Activated CD4-positive, alpha-beta T cell treated with anti-CD3 and anti-CD28 coated beads, Interleukin-2, amount 50 U/mL, for 48 hours (primary cell): ENCODE data around the gene PPIP5K2.
"Not testable (repeated sequence)": the region's sequence is repeated elsewhere in the genome, so short reads cannot be mapped to it uniquely, and the experiment has no call there.

Experiments
- DNase-seq, 2 experiments: peaks; one replicate each; pipeline ENCODE4 v3.0.0-alpha.2; 2020

The PPIP5K2 gene

DNA sequence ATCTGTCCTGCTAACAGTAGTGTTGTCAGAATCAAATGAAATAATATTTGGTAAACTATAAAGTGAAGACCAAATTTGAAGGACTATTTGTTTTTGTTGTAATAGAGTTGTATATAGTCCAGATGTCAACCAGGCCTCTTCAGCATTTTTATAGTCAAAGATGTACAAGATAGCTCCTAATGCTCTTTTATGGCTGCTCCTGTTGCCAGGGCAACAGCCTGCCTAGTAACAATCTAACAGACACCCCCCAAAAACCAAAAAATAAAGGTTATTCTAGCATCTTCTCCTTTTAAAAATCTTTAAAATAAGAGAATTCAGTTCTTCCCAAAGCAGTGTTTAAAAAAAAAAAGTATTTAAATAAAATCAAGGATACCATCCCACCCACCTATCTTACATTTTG is 89.0 kb downstream of the PPIP5K2 start:
- DNase-seq, result no peak

DNA sequence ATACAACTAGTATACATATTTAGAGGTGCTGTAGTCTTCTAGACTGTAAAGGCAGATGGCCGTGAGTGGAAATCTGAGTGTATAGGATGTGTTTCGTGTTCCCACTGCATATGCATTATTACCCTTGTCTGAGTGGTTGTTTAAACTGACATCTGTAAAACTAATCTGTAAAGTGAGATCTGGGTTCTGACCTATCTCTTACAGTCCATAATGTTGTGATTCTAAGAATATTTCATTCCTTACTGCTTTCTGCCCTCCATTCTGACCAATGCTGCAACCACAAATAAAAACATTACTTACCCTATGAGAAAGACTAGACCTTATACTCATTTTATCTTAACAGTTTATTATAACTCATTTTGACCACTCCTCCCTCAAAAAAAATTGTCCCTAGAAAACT is 90.9 kb downstream of the PPIP5K2 start:
- DNase-seq, result no peak

DNA sequence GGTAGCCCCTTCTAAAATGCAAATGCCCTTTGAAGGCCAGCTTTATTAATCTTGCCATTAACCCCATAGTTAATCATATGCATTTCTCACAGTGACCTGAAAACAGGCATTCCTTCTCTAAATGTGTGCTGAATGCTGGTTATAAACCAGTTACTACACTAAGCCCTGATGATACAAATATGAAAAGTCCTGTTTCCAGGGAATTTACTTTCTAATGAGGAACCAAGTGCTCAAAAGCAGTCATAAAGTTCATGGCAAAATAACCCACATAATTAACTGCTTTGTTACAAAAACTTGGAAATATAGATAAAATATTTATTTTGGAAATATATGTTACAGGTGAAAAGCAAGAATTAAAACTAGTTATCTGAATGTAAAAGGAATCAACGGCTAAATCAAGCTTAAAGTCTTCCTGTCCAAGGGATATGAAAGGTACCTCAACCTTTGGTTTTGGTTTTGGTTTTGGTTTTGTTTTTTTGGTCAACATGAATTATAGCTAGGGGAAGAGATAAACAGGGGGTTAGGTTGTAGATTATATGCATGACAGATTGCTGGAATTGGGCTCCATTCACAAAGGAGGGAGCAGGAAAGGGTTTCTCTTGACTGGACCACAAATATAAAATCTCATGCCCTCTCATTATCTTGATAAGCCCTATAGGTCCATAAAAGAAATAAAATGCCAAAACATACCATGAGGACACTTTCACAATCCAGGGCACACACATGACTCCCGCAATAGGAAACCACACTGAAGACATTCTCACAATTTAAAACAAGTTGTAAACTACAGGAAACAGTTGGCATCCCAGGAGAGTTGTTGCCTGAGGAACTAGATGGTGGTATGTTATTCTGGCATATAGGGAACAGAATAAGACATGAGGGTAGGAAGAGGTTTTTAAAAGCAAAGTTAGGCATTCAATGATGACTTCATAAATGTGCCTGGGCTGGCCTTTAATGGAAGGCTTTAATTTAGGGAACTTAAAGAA is 91.8 kb downstream of the PPIP5K2 start:
- no peak for DNase-seq

DNA sequence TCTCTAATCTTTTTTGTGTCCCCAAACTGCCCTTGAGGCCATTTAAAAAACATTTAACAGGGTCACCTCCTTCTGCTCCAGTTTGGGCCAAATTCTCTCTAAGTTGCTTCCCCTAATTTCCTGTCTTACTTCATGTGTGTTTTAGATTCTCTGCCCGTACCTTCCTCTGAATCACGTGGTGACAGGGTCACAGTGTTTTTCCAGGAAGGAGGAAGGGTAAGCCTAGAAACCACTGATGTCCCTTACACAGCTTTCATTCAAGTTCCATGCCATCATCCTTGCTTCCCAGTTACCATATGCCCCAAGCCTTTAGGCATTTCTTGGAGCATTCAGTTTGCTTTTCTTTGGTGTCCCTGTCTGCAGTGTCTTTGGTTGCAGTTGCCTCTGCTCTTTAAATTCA is 96.0 kb downstream of the PPIP5K2 start:
- no peak for DNase-seq

DNA sequence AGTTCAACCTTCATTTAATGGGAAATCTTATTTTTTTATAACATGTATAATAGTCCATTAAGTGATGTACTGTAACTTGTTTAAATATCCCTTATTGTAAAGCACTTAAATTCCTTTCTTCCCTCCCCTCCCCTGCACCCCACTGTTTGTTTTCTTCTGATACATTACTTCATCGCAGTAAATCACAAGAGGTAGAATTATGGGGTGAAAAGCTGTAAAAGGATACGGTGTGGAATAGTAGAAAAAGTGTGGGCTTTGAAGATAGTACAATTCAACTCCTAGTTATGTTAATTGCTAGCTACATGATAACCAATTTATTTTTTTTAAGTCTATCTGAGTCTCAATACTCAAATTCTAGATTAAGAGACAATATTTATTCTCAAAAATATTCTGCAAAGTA is 96.6 kb downstream of the PPIP5K2 start:
- DNase-seq, result no peak

DNA sequence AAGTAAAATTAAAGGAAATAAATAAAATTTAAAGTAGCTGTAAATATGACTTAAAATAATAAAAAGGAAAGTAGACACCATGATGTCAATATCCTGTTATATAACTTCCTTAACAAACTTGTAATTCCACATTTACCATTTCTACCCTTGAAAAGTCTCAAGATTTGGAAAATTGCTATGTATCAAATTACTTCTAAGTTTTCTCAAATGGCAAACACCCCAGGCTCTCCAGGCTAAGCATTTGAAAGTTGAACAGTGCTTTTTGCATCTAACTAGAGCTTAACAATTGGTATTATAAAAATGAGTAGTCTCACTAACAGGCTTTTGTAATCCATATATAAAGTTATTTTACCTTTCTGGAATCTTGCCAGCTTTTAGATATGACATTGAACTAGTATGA is 97.0 kb downstream of the PPIP5K2 start:
- no peak for DNase-seq

DNA sequence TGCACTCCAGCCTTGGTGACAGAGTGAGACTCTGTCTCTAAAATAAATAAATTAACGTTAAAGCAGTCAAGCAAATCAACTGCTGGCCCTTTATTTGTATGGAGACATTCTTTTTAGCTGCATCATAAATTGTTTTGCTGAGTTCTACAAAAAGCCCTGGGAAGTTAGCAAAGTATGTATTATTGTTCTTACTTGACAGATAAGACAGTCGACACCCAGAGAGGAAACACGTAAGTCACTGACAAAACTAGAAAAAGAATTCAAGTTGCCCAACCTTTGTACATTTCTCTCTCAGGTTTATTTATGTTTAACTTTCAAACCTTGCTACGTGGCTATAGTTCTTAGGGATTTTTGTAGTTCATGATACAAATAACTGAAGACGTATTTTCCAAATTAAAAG is 98.1 kb downstream of the PPIP5K2 start:
- DNase-seq, result no peak

DNA sequence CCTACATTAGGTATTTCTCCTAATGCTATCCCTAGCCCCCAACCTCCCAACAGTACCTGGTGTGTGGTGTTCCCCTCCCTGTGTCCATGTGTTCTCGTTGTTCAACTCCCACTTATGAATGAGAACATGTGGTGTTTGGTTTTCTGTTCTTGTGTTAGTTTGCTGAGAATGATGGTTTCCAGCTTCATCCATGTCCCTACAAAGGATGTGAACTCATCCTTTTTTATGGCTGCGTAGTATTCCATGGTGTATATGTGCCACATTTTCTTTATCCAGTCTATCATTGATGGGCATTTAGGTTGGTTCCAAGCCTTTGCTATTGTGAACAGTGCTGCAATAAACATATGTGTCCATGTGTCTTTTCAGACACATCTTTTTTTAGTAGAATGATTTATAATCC is 99.0 kb downstream of the PPIP5K2 start:
- DNase-seq, result not testable (repeated sequence)

DNA sequence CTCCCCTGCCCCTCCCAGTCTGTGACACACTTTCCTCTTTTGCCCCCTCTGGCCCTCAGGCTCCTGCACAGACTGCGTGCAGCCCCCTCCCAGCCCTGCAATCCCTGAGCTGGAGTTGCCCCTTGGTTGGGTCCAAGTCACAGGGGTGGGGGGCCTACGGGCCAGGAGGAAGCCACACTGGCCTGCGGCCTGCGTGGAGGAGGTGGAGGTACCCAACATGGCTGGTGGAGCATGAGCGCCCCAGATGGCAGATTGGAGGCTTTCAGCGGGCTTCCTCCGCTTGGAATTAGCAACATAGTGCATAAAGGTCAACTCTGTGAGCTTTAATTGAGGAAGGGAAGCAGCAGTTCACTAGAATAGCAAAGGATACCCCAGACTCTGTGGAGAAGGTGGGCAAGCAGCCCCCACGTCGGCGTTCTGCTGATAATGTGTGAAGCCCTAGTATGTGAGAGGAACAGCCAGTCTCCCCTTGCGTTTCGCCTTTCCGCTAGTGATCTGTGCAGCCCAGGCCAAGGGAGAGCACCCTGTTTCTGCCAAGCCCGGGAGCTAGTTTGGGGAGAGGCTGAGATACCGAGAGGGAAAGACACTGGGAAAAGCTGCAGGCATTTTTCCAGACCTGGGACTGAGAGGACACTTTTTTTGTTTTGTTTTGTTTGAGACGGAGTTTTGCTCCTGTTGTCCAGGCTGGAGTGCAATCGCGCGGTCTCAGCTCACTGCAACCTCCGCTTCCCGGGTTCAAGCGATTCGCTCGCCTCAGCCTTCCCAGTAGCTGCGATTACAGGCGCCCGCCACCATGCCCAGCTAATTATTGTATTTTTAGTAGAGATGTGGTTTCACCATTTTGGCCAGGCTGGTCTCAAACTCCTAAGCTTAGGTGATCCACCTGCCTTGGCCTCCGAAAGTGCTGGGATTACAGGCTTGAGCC is 103.2 kb downstream of the PPIP5K2 start:
- DNase-seq, result no peak

DNA sequence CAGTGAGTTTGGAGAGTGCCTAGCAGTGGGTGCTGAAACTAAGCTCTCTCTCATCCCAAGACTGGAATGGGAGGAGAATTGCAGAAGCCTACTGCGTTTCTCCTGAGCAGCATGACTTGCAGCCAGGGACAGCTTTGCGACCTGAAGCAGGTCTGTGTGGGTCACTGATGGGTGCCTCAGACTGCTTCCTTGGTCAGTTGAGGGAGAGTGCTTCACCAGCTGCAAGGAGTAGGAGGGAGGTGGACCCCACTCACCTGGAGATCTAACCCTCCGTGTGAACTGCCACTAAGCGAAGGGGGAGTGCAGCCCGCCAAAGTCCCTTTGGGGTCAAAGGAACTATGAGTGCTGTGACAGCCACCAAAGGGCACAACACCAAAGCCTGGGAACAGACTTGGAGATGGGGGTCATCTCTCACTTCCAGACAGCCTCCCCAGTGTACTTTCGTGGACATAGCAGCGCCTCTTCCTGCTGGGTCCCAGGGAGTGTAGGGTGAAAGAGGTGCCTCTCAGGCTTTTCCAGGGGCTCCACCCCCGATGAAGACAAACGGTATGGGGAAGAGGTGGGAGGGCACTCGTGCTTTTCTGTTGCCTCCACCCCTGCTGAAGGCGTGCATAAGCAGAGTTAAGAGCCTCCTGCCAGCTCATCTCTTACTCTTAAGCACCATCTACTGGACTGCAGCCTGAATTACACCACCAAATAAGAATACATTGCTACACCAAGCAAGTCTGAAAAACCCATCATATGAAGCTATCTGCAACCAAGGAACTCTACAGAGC is 104.2 kb downstream of the PPIP5K2 start:
- peak; percentile 17 to 37 for DNase-seq

DNA sequence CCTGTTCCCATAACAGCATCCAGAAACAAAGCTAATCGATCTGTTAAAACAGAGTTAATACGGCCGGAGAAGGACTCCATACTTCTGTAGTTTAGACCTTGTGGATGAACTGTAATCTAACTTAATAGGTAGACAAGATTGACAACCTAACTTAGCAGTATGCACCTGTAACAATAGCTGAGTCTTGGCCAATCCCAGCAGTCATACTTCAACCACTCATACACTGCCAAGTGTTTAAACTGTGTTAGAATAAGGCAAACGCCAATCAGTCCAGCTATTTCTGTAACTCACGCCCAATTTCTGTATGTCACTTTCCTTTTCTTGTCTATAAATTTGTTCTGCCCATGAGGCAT is 104.8 kb downstream of the PPIP5K2 start:
- no peak for DNase-seq

DNA sequence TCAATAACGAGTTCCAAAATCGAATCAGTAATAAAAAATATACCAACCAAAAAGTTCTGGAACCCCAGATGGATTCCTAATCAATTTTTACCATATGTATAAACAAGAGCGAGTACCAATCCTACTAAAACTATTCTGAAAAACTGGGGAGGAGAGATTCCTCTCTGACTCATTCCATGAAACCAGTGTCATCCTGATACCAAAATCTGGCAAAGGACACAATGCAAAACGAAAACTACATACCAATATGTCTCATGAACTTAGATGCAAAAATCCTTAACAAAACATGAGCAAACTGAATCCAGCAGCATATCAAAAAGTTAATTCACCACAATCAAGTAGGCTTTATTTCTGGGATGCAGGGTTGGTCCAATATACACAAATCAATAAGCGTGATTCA is 108.0 kb downstream of the PPIP5K2 start:
- DNase-seq, result no peak

DNA sequence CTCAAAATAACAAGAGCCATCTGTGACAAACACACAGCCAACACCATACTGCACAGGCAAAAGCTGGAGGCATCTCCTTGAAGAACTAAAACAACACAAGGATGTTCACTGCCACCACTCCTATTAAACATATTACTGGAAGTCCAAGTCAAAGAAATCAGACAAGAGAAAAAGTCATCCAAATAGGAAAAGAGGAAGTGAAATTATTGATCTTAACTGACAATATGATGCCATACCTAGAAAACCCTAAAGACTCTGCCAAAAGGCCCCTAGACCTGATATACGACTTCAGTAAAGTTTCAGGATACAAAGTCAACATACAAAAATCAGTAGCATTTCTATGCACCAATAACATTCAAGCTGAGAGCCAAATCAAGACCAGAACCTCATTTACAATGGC is 108.5 kb downstream of the PPIP5K2 start:
- DNase-seq, result no peak

DNA sequence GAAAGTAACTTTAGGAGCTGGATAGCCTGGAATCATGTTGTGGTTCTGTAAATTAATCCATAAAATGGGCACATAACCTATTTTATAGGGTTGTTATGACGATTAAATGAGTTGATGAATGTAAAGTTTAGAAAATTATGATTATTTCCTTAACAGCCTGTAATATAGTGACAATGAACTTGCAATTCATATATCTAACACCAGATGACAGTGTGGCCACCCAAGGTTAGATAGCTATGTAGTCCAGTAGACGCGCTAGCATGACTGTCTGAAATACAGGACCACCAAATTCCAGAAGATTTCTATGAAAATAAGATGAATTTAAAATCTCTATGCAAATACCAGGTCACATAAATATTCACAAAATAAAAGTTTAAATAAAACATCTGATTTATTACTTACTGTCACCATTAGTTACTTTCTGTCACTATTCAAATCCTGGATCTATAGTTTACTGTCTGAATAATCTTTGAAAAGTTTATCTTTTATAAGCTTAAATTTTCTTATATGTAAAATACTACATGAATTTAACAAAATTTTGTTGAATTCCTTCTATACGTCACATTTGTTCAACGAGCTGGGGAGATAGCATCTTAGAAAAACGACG is 112.4 kb downstream of the PPIP5K2 start:
- no peak for DNase-seq

DNA sequence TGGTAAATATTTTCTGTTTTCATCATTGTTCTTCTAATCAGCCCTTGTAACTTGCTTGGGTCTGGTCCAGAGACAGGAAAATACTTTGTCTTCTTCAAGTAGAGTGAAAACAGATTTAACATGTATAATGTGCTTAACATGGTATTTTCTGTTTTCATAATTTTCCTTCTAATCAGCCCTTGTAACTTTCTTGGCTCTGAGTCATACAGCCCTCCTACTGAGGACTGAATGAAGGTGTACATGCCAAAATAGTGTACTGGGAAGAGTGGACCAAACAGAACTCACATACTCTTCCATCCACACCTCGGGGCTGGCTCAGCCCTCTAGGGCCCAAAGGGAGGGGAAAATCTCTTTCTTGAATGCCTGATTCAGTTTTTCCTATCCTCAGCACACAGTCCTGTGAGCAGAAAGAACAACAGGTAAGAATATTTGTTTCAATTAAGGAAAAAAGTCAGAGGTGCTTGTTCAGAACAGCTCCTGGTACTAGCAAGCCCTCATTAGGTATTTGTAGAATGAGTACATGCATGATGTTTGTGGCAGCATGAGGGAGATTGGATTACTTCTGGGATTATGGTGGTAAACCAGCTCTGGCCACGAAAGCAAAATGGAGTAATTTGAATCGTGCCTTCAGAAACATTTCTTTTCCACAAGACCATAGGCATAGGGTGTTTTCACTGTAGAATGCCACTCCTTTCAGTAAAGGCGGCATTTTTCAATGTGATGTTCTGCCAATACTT is 114.3 kb downstream of the PPIP5K2 start:
- no peak for DNase-seq

DNA sequence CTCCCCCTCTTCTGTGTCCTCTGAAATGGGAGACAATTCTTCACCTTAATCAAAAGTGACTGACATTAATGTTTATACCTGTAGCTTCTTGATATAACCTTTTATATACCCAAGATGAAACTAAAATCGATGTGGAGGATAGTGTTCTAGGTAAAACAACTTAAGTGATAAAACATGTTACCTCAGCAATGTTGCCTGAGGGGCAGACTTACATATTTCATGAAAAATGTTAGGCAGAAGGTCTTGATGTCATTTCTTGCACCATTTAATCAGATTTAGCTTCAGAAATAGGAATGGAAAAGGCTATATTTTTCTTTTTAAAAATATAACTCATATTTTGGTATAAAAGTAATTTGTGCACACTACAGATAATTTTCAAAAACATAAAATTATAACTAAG is 115.8 kb downstream of the PPIP5K2 start:
- no peak for DNase-seq

DNA sequence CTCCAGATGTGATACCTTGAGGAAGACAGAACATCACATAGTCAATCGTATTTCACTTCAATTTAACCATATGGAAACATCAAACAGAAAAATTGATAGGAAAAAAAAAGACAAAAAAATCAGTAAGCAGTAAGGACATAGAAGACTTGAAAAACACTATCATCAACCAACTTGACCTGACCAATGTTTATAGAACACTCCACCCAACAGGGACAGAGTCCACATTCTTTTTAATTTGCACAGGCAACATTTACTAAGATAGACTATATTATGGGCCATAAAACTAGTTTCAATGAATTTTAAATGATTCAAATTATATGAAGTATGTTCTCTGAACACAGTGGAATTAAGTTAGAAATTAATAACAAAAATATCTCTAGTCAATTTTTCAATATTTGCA is 117.7 kb downstream of the PPIP5K2 start:
- no peak for DNase-seq

DNA sequence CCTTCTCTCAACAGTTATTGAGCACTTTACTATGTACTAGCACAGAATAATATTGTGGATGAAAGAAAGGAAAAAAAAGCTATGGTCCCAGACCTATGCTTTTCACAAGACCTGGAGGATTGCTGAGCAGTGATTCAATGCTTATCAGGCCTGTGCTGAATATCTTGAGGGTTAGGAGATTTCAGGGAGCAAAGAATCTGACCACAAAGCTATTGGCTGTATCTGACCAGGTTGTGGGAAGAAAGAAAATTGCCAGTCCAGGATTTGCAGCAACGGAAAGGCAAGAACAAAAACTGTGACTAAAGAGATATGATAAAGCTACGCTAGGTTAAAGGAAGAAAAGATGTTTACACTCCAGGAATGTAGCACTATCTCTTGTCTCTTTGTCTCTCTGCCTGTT is 123.6 kb downstream of the PPIP5K2 start:
- no peak for DNase-seq

DNA sequence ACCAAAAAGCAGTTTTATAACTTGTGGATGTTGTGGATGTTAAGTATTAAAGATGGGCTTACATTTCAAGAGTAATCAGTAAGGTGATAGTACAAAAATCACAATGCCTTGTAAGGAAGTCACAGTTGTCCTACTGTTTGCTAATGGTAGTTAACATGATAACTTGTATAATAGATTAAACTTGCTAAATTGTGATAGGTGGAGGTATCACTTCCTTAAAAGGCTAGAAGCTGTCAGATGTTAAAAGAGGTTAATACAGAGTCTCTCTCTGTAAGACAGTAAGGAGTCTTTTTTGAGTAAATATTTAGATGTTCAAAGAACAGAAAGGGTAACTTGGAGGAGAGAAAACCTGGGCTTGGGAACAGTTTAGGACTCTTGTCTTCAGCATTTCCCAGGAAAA is 124.3 kb downstream of the PPIP5K2 start:
- DNase-seq, result no peak

DNA sequence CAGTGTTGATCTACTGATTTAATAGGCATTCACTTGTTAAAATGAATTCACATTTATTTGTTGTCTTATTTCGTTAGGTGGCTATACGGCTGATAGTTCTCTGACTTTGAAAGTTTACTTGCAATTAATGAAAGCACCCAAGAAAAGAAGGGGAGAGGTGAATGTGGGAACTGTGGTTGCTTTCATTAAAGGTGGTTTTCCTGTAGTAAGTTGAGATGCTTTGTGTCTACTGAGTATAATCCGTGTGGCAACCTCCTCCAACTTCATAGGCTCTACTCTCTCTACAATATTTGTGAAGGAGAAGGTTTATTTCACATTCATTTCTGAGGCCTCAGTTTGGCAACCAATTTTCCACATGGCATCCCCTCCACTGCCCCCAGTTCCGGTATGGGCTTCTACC is 125.7 kb downstream of the PPIP5K2 start:
- no peak for DNase-seq

DNA sequence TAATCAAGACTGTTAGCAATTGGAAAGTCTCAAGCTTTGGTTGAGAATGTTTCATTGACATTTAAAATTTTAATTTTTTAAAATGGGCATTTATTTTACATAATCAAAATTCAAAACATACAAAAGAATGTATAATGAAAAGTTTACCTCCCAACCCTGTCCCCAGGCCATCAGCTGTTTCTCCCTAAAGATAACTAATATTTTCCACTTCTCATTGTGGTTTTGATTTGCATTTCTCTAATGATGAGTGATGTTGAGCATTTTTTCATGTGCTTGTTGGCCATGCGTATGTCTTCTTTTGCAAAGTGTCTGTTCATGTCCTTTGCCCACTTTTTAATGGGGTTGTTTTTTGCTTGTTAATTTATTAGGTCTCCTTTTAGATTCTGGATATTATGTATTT is 127.0 kb downstream of the PPIP5K2 start:
- DNase-seq, result no peak

DNA sequence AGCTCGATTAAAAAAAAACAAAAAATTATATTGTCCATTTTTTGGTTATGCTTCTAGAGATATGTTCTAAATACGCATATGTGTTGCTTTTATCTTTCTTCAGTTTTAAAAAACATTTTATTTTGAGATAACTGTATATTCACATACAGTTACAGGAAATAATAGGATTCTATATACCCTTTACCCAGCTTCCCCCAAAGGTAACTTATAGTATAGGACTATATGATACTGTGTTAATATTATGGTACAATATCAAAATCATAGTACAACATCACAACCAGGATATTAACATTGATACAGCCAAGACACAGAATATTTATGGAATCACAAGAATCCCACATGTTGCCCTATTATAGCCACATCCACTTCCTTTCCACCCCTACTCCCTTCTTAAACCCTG is 129.0 kb downstream of the PPIP5K2 start:
- no peak for DNase-seq
